ENCODE results near the gene ZNF410.
"Not testable (repeated sequence)": the region's sequence is repeated elsewhere in the genome, so short reads cannot be mapped to it uniquely, and the experiment has no call there.

Gene ZNF410, protein sequence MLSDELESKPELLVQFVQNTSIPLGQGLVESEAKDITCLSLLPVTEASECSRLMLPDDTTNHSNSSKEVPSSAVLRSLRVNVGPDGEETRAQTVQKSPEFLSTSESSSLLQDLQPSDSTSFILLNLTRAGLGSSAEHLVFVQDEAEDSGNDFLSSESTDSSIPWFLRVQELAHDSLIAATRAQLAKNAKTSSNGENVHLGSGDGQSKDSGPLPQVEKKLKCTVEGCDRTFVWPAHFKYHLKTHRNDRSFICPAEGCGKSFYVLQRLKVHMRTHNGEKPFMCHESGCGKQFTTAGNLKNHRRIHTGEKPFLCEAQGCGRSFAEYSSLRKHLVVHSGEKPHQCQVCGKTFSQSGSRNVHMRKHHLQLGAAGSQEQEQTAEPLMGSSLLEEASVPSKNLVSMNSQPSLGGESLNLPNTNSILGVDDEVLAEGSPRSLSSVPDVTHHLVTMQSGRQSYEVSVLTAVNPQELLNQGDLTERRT

DNA sequence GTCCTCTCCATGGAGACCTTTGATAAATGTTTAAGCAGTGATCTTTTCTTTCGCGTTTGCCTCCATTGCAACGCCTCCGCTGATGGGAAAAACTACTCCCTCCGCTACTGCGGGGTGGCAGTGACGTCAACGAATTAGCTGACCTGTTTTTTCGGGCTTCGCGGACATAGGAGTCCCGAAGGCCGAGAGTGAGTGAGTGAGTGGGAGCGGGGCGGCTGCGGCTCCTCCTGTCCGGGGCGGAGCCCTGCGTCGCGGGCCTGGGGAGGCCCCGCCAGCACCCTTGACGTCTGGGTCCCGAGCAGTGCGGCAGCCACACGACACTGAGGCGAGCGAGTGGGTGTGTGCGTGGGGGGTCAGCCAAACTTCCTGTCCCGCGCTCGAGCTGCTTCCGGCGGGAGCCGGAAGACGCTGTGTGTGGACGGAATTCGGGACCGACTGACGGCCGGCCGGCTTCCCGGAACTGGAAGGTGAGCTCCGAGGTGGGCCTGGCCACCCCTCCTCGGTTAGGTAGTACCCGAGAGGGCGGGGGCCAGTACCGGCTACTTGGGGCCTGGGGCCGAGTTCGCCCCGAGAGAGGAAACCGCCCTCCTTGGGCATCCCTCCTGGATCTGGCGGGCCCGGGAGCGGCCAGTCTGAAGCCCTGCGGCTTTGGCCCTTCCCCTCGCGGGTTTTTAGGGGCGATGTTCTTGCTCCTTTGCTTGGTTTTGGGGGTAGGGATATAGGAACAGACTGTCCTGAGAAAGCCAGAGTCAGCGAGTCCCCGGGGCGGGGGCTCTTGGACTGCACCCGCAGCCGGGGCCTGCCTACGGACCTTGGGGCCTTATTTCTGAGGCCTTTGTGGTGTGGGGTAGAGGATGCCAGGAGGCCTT is at the start of gene ZNF410:
ZNF410 (plus strand) TSS at position 411 of the 869 bp plus-strand sequence. CDS start 5,317 bp downstream, outside the sequence.
- peak; percentile 88 for DNase-seq

DNA sequence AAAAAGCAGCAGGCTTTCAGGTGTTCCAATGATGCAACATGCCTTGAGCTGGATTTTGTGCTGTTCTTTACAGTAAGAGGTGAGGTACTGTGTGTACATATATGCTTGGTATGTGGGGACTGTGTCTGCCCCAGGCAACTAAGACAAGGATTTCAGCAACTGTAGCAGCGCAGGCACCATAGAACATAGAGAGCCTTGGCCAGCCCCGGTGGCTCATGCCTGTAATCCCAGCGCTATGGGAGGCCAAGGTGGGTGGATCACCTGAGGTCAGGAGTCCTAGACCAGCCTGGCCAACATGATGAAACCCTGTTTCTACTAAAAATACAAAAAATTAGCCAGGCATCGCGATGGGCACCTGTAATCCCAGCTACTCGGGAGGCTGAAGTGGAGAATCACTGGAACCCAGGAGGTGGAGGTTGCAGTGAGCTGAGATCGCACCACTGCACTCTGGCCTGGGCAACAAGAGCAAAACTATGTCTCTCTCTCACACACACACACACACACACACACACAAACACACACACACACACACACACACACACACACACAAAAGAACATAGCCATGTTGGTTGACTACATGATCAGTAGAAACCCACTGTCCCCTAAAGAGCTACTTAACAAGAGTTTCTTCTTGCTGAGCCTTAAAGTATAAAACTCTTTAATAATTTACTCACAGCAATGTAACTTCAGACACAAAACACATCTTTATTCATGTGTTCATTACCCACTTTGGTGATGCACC is 48.2 kb upstream of the ZNF410 start:
- DNase-seq = not testable (repeated sequence)

DNA sequence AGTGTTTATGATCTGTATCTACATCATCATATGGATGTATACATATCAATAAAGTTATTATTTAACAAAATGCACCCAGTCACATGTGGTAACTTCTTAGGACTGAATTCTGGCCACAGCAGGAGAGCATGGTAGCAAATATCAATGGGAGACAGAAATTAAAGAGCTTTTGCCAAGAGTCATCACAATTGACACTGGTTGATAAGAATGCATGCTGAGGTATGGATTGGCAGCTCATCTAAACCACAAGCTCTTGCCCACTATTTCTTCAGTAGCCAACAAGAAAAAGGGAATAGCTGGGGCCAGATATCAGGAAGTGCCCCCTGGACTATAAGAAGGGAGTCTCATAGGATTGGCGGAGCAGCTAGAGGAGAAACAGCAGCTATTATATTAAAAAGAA is 44.5 kb upstream of the ZNF410 start:
- DNase-seq = no peak

DNA sequence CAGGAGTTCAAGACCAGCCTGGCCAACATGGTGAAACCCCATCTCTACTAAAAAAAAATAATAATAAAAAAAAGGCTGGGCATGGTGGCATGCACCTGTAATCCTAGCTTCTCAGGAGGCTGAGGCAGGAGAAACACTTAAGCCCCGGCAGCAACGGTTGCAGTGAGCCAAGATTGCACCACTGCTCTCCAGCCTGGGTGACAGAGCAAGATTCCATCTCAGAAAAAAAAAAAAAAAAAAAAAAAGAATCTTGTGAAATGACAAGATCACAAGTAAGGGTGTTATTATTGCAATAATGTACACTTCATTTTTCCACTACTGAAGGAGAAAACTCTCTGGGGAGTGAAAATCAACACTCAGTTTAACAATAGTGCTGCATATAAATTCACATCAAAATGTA is 43.8 kb upstream of the ZNF410 start:
- DNase-seq = no peak

DNA sequence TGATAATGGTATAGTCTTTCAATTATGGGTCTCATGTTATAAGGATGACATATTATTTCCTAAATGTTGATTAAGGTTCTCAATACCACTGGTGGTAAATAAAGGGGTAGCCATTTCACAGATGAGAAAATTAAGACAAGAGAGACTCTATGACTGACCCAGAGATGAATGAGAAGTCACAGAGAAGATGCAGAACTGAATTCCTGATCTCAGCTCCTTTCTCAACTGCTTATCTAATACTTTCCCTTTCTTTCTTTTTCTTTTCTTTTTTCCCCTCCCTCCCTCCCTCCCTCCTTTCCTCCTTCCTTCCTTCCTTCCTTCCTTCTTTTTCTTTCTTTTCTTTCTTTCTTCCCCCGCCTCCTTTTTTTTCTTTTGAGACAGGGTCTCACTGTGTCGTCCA is 43.4 kb upstream of the ZNF410 start:
- DNase-seq = no peak

DNA sequence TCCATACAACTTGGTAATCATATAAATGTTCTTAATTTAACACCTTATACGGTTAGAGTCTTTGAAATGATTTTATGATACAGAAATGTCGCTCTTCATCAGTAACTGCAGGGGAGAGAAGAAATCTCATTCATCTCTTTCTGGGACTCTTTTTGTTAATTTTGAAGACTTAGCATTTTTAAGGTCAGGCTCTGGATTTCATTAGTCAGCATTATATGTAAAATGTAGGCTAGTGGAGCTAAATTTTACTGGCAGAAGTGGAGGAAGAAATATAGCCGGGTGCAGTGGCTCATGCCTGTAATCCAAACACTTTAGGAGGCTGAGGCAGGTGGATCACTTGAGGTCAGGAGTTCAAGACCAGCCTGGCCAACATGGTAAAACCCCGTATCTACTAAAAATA is 39.7 kb upstream of the ZNF410 start:
- no peak for DNase-seq

DNA sequence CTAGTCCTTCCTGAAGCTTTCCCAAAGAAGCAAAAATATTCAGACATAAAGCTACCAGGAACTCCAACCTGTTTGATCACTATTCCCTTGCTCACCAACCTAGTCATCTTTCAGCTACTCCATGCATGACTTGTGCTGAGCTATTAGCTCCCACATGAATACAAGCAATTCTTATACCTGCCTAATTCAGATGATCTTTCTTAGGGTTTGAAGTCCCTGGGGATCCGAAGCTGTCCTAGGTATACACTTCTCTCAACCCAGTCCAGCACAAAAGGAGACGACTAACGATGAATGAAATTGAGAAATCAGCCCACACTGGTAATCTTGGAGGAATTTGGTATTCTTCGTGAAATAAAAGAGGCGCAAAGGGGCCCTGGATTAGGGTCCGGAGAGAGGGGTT is 35.7 kb upstream of the ZNF410 start:
- DNase-seq = no peak

DNA sequence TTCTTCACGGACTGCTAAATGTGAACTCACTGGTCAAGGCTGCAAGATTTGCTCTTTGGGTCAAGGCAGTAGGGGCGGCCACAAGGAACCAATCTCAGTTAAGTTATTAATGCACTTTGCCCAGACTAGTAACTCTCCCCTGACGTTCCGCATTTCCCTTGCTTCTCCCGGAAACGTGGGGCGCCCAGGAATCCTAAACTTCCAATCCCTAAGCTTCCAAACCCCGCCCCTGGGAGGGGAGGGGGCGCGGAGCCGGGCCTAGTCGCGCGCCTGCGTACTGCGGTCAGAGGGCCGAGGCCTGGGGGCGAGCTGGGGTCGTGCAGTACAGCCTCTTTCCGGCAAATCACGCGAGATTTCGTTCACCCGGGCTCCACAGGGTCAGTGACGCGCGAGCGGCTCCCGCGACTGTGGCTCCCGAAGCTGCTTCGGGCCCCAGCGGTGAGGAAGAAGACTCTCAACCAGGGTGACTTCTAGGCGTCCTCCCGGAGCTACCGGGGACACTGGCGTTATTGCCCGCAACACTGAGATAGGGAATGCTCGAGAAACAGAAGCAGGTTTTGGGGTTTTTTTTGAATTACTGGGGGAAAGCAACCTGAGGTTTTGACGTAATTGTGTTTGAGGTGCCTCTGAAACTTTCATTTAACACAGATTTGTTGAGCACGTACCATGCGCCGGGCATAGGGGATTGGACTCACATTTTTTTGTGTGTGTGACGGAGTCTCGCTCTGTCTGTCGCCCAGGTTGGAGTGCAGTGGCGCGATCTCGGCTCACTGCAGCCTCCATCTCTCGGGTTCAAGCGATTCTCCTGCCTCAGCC is 34.9 kb upstream of the ZNF410 start, which contains the start of gene PTGR2:
PTGR2 (plus strand) TSS at position 265 of the 816 bp plus-strand sequence. CDS start 7,032 bp downstream, outside the sequence.
- DNase-seq = peak; percentile 89

DNA sequence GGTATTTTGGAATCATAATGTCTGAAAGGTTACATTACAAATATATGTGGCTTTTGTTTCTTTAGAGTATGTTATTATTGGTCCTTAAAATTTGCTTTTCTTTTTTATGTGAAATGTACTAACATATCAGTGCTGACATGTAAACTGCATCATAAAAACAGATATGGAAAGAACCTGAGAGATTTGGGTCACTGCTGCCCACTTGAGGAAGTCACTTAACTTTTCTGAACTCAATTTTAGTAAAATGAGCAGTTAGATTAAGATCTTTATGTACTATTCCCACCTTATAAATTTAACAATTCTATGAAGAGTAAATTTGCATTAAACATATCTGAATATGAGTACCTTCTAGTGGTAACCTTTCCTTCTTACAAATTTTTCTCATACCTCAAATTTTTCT is 27.5 kb upstream of the ZNF410 start:
- DNase-seq = no peak

DNA sequence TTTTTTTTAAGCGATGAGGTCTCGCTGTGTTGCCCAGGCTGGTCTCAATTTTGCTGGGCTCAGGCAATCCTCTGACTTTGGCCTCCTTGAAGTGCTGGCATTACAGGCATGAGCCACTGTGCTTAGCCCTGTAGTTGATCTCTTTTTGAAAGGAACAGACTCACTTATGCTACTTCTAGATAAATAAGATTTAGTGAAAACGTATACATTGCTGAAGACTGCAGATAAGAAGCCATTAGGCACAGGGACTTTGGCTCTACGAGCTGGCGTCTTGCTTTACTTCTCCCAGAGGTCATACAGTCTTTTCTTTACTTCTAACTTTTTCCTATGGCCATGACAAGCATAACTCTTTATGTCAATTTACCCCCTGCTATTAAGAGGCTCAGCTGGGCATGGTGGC is 25.6 kb upstream of the ZNF410 start:
- no peak for DNase-seq

DNA sequence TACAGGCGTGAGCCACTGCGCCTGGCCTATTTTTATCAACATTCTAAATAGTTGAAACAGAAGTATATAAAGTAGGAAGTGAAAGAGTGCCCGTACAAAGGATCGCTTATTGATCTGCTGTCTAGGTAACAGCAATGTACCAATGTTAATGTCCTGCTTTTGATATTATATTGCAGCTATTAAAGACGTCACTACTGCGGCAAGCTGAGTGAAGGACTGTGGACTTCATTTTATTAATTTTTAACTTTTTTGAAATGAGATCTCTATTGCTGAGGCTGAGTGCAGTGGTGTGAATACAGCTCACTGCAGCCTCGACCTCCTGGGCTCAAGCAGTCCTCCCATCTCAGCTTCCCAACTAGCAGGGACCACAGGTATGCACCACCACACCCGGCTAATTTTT is 24.2 kb upstream of the ZNF410 start:
- DNase-seq = no peak

DNA sequence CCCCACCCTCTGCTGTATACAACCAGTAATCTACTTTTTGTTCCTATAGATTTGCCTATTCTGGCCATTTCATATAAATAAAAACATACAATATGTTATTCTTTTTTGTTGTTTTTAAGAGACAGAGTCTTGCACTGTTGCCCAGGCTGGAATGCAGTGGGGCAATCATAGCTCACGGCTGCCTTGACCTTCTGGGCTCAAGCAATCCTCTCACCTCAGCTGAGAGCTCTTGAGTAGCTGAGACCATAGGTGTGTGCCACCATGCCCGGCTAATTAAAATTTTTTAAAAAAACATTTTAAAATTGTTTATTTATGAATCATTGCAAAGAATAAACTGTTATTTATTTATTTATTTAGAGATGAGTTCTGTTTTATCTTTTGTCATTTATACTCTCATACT is 23.4 kb upstream of the ZNF410 start:
- no peak for DNase-seq

DNA sequence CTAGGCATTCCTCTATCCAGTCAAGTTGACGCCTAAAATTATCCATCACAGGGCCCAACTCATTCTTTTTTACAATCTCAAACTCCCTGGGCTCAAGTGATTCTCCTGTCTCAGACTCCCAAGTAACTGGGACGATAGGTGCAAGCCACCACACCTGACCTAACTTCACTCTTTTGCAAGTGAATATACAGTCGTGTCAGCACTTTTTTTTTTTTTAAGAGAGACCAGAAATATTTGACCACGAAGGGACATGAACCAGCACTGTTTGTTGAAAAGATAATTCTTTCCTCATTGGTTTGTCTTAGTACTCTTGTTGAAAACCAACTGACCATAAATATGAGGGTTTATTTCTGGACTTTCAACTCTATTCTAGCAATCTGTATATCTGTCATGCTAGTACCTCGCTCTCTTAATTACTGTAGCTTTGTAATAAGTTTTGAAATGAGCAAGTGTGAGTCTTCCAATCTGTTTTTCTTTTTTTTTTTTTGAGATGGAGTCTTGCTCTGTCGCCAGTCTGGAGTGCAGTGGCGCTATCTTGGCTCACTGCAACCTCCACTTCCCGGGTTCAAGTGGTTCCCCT is 21.0 kb upstream of the ZNF410 start:
- no peak for DNase-seq

DNA sequence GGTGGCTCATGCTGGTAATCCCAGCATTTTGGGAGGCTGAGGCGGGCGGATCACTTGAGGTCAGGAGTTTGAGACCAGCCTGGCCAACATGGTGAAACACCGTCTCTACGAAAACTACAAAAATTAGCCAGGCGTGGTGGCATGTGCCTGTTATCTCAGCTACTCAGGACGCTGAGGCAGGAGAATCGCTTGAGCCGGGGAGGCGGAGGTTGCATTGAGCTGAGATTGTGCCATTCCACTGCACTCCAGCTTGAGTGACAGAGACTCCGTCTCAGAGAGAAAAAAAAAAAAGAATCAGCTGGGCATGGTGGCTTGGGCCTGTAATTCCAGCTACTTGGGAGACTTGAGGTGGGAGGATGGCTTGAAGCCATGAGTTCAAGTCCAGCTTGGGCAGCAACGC is 16.9 kb upstream of the ZNF410 start:
- not testable (repeated sequence) for DNase-seq

DNA sequence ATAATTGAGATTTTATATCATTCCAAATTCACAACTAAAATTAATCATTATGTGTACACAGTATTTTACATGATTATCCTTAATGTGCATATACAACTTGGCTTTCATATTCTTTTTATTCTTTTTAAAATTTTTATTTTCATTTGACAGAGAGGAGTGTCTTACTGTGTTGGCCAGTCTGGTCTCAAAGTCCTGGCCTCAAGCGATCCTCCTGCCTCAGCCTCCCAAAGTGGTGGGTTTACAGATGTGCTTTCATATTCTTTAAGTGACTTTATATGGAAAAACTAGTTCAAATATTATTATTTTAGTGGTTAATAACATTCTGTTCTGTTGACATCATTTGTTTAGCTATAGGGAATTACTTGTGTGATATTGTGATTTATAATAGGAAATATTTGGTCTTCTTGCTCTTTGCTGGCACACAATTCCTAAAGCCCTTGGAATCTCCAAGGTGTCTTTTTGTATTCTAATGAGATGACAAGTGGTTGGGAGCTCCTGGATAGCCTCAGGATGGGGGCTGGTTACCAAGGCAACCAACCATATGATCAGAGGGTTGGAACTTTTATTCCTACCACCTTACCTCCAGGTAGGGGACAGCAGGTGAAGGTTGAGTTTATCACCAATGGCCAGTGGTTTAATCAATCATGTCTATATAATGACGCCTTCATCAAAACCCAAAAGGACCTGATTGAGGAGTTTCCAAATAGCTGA is 16.0 kb upstream of the ZNF410 start:
- DNase-seq = no peak

DNA sequence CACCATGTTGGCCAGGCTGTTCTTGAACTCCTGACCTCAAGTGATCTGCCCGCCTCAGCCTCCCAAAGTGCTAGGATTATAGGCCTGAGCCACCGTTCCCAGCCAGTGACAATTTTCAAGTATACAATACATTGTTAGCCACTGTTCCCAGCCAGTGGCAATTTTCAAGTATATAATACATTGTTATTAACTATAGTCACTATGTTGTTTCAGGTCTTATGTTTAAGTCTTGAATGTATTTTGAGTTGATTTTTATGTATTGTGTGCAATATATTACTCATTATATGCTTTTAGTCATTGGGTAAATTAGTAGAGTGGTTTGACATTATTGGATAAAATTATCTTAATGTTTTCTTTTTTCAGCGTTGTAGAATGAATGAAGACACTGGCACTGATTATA is 13.0 kb upstream of the ZNF410 start:
- no peak for DNase-seq

DNA sequence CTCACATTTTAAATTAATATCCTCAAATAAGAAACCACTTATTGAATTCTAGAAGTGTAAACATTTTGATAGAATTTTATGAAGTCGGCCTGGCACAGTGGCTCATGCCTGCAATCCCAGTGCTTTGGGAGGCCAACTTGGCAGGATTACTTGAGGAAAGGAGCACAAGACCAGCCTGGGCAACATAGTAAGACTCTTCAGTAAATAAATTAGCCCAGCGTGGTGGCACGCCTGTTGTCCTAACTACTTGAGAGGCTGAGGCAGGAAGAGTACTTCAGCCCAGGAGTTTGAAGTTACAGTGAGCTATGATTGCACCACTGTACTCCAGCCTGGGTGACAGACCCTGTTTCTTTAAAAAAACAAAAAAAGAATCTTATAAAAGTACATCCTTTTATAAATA is 8.9 kb upstream of the ZNF410 start:
- no peak for DNase-seq

DNA sequence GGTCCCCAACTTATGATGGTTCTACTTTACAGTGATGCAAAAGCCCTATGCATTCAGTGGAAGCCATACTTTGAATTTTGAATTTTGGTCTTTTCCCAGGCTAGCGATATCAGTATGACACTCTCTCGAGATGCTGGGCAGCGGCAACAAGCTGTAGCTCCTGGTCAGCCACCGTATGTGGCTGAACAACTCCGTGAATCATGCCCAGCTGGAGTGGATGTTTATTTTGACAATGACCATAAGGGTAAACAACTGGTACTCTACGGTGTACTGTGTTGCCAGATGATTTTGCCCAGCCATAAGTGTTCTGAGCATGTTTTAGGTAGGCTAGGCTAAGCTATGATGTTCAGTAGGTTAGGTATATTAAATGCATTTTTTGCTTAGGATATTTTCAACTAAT is 8.2 kb upstream of the ZNF410 start:
- DNase-seq = no peak

DNA sequence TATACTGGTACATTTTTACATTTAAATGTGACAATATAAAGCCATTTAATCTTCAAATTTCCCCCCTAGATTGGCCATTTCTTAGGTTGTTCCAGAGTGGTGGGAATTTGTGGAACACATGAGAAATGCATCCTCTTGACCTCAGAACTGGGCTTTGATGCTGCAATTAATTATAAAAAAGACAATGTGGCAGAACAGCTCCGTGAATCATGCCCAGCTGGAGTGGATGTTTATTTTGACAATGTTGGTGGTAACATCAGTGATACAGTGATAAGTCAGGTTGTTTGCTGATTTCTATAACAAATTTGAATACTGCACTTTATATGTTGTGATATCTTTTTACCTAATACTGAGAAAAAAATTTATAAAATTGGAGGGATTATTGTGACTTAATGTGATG is 7.6 kb upstream of the ZNF410 start:
- DNase-seq = no peak

DNA sequence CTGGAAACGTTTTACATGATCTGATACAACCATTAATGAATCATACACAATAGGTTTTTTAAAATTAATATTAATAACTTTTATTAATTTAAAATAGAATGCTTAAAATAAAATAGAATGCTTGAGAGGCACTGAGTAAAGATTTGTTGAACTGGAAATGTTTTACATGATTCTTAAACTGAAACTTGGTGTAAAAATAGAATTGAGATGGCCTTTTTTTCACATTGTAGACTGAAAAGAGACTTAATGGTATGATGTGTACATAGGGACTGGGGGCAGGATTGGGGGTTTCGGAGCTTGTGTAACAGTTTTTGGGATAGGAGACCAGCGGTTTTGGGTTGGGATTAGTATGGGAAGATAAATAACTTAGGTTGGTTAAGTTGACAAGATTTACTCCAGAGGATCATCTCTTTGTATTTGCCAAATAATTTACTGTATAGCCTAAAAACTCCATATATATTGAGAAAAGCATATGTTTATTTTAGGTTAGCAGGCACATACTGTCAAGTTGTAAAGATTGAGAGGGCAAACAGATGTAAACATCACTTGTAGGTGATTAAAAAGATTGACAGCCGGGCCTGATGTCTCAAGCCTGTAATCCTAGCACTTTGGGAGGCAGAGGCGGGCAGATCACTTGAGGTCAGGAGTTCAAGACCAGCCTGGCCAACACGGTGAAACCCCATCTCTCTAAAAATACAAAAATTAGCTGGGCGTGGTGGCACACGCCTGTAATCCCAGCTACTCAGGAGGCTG is 2.0 kb upstream of the ZNF410 start:
- DNase-seq = no peak

DNA sequence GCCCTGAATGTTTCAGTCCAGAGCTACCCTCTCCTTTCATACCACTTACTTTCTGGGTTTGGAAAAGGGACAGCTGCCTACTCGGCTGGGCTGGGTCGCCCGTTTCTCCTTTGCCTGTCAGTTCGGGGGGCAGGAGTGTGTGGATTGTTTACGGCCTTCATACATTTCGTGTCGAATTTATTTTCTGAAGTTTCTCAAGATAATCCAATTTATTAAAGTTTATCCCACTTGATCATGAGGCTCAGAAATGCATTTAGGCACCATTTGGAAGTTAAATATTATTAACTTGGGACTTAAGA is 608 bp downstream of the ZNF410 start:
- DNase-seq = no peak

Measured in activated CD8-positive, alpha-beta memory T cell treated with anti-CD3 and anti-CD28 coated beads, Interleukin-2, amount 50 U/mL, for 4 hours (primary cell).